Neural crest cell (in vitro differentiated cells): ENCODE data around the gene PODXL. TPM values are rescaled to one million over a fixed set of nuclear protein-coding genes. Genes with fewer than 3 reads are reported as not detected.

ENCODE experiments used
- DNase-seq: peaks from one replicate; pipeline ENCODE4 v3.0.0; 2021; ENCODE audit warnings: low read depth, mixed read lengths, low spot score
- H3K27ac Mint-ChIP-seq: one replicate; pipeline ENCODE4 v1.8.0; 2021; ENCODE audit warnings: mild to moderate bottlenecking, mixed read lengths; ENCODE audit not compliant: unreplicated experiment
- H3K27me3 Mint-ChIP-seq: 2 replicates; pipeline ENCODE4 v1.8.0; 2021; ENCODE audit warnings: low read depth, mild to moderate bottlenecking, mixed read lengths
- H3K36me3 Mint-ChIP-seq: 2 replicates; pipeline ENCODE4 v1.8.0; 2021; ENCODE audit warnings: low read depth, mild to moderate bottlenecking, mixed read lengths
- H3K4me1 Mint-ChIP-seq: 2 replicates; pipeline ENCODE4 v1.8.0; 2021; ENCODE audit warnings: mixed read lengths
- H3K4me3 Mint-ChIP-seq: one replicate; pipeline ENCODE4 v1.8.0; 2021; ENCODE audit warnings: mild to moderate bottlenecking, mixed read lengths
- H3K9me3 Mint-ChIP-seq: 2 replicates; pipeline ENCODE4 v1.8.0; 2021; ENCODE audit warnings: mixed read lengths
- CTCF ChIP-seq: fragments of 200-600 bp; sonication (generic); conservative IDR thresholded peaks from 2 replicates; pipeline ENCODE4 v1.5.0; 2021; ENCODE audit warnings: antibody characterized with exemption, mild to moderate bottlenecking
- total RNA-seq: library from RNA; stranded (reverse); gene quantifications from 2 replicates; pipeline ENCODE4 v1.2.1, GENCODE V29; 2021

Gene PODXL
- total RNA-seq, 1 donor from 2014 or later = 21.4 TPM

GRCh38 chr7:131548371-131548770 is 8.1 kb downstream of the PODXL start:
- Mint-ChIP-seq H3K36me3 (no peaks in the 10 kb centered on the region), H3K9me3 (no peaks in the 10 kb centered on the region), H3K4me1 (peaks cover 15% of the 10 kb centered on the region), H3K27me3 (peaks cover 36% of the 10 kb centered on the region), H3K27ac (no peak overlapping the region), H3K4me3 (no peak overlapping the region)
- DNase-seq = no peak
- no peak for TF ChIP-seq CTCF

GRCh38 chr7:131547589-131547988 is 8.8 kb downstream of the PODXL start:
- Mint-ChIP-seq H3K27me3 (peaks cover 28% of the 10 kb centered on the region), H3K4me3 (no peak overlapping the region), H3K9me3 (no peaks in the 10 kb centered on the region), H3K36me3 (no peaks in the 10 kb centered on the region), H3K27ac (no peak overlapping the region), H3K4me1 (peaks cover 15% of the 10 kb centered on the region)
- TF ChIP-seq CTCF = no peak
- DNase-seq = no peak

GRCh38 chr7:131546583-131547141 is 9.8 kb downstream of the PODXL start:
- H3K9me3 Mint-ChIP-seq = no peaks in the 10 kb centered on the region
- no peak overlapping the region for H3K4me3 Mint-ChIP-seq
- DNase-seq = peak; percentile 59
- H3K27me3 Mint-ChIP-seq = peaks cover 23% of the 10 kb centered on the region
- H3K4me1 Mint-ChIP-seq = peaks cover 19% of the 10 kb centered on the region
- no peaks in the 10 kb centered on the region for H3K36me3 Mint-ChIP-seq
- TF ChIP-seq CTCF = peak; percentile 66
- H3K27ac Mint-ChIP-seq = no peak overlapping the region

- Mint-ChIP-seq H3K27me3 (peaks cover 17% of the 10 kb centered on the region), H3K36me3 (no peaks in the 10 kb centered on the region), H3K4me1 (peaks cover 20% of the 10 kb centered on the region)
Observed at GRCh38 chr7:131546126-131546525, 10.3 kb downstream of the PODXL start.

GRCh38 chr7:131544449-131545301 is 11.8 kb downstream of the PODXL start:
- Mint-ChIP-seq H3K27me3 (peaks cover 12% of the 10 kb centered on the region), H3K4me3 (no peak overlapping the region), H3K27ac (no peak overlapping the region), H3K9me3 (no peaks in the 10 kb centered on the region), H3K36me3 (no peaks in the 10 kb centered on the region), H3K4me1 (peaks cover 20% of the 10 kb centered on the region)
- TF ChIP-seq CTCF = peak; percentile 10
- DNase-seq = no peak

More at GRCh38 chr7:131546126-131546525, 10.3 kb downstream of the PODXL start:
- Mint-ChIP-seq H3K27ac (no peak overlapping the region), H3K4me3 (no peak overlapping the region), H3K9me3 (no peaks in the 10 kb centered on the region)
- no peak for TF ChIP-seq CTCF
- no peak for DNase-seq
